Adrenal gland (tissue), 5 donors: Measurements from ENCODE around the gene LPP.

Experiments
- CTCF ChIP-seq, 6 experiments: fragments of 450-650 bp in 4 of 6; fragments of 200-600 bp in 2 of 6; sonication (generic) in 1 of 6; IDR thresholded peaks; 1 replicate in 5 of 6; 2 replicates in 1 of 6; pipeline versions ENCODE4 v1.5.1 to v1.8.0; 2016 to 2021; ENCODE audit warnings: antibody characterized with exemption in 6 of 6, mild to moderate bottlenecking in 2 of 6, moderate library complexity in 1 of 6
- POLR2A ChIP-seq, 2 donors: fragments of 450-650 bp; IDR thresholded peaks; one replicate each; pipeline ENCODE4 v1.6.1; 2017; ENCODE audit warnings: antibody characterized with exemption in 2 of 2, mild to moderate bottlenecking in 2 of 2, moderate library complexity in 1 of 2
- donor health status: DM: no; HTN: no; CAD: no.

GRCh38 chr3:188449421-188449820 lies 295.5 kb downstream of the LPP start:
- no peak for TF ChIP-seq CTCF (IDR thresholded peaks at IDR 0.05)
- no peak for TF ChIP-seq POLR2A (IDR thresholded peaks at IDR 0.05)
